ENCODE measurements around the gene NNT.

GRCh38 chr5:43609752-43610151 lies 6.8 kb downstream of the NNT start:
- TF ChIP-seq YY1 (IDR thresholded peaks at IDR 0.05; ENCODE audit: insufficient read depth, insufficient read length) (no peak), ZNF274 (IDR thresholded peaks at IDR 0.05; ENCODE audit: low read depth, low read length) (no peak), SUZ12 (IDR thresholded peaks at IDR 0.05; ENCODE audit: extremely low read depth, insufficient read depth, insufficient read length) (no peak)

Data from NT2/D1 (cell line).